Spleen (tissue), 7 donors: ENCODE data around the gene C15orf40.

ENCODE experiments used
- CTCF ChIP-seq, 11 experiments: fragments of 200-600 bp in 7 of 11; fragments of 450-650 bp in 4 of 11; sonication (generic) in 4 of 11; IDR thresholded peaks in 8 of 11; conservative IDR thresholded peaks in 3 of 11; 1 replicate in 7 of 11; 2 replicates in 4 of 11; pipeline versions ENCODE4 v1.4.0 to v1.8.0; 2016 to 2021; ENCODE audit warnings: antibody characterized with exemption in 11 of 11, inconsistent platforms in 4 of 11, mild to moderate bottlenecking in 1 of 11
- POLR2A ChIP-seq, 3 donors: fragments of 450-650 bp; IDR thresholded peaks; one replicate each; pipeline ENCODE4 v1.5.1; 2017; ENCODE audit warnings: antibody characterized with exemption in 3 of 3, mild to moderate bottlenecking in 1 of 3
- POLR2AphosphoS5 ChIP-seq, 3 donors: sonication (generic); formaldehyde crosslinking; IDR thresholded peaks; one replicate each; pipeline ENCODE4 v1.5.1; 2017; ENCODE audit warnings: antibody characterized with exemption in 3 of 3
- donor health status: DM: no; HTN: no; CAD: no; lungs with moderate emphysema.
- donor health status: DM: no; HTN: no; CAD: no.
- donor health status: DM: no; HTN: no; CAD: no.

- TF ChIP-seq POLR2AphosphoS5 (IDR thresholded peaks at IDR 0.05) (peak in 1 of 3 donors; percentile 24), CTCF (IDR thresholded peaks at IDR 0.05 in 8 of 11, conservative IDR thresholded peaks at IDR 0.05 in 3 of 11) (no peak), POLR2A (IDR thresholded peaks at IDR 0.05) (no peak)
Measured at GRCh38 chr15:83014205-83014653, 2.8 kb upstream of the C15orf40 start.
